AG08396 (cell line): ENCODE data around the gene MAML1.

Source experiments
- DNase-seq: peaks from one replicate; pipeline ENCODE4 v3.0.0; 2012; ENCODE audit warnings: low spot score, mixed read lengths

Gene MAML1

DNA sequence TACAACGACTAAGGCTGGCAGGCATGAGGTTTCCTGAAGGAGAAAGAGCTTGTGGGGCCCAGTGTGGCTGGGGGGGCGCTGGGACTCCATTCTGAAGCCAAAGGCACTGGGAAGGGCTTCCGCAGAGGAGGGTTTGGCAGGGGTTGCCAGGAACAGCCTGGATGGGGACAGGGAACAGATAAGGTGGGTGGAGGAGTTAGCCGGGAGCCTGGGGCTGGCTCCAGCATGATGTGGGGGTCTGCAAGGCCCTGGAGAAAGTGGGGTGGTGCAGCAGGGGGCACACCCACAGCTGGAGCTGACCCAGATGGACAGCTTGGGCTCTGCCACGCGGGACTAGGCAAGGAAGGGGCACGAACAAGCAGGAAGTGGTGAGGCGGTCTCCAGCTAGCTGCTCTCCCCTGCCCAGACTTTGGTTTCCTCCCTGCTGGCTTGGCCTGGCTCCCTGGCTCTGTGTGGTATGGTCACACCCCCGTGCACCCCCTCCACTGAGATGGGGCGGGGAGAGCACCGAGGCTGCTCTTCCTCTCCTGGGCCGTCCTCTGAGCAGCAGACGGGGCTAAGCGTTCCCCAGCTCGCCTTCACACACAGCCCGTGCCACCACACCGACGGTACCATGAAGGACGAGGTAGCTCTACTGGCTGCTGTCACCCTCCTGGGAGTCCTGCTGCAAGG lies 61.0 kb downstream of the MAML1 start, which contains the start of gene LTC4S:
Gene LTC4S, plus strand, starts transcription at position 519 of the 672 bp plus-strand sequence. Its CDS starts 95 bp downstream, at position 614.
- DNase-seq: peak; percentile 68

DNA sequence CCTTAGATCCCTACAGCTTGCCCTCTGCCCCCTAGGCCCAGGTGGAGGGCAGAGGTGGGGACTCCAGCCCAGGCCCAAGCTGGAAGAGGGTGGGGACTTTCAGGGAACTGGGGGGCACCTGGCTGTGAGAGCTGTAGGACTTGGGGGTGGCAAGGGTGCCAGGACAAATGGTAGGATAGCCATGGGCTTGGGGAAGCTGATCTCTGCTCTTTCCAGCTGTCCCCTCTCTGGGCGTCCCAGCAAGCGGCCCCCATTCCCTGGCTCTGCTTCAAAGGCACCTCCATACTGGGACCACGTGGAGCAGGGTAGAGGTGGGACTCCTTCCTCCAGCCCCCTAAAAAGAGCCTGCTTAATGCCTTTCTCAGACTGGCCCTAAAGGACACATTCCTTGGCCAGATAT lies 61.5 kb downstream of the MAML1 start:
- DNase-seq: no peak

DNA sequence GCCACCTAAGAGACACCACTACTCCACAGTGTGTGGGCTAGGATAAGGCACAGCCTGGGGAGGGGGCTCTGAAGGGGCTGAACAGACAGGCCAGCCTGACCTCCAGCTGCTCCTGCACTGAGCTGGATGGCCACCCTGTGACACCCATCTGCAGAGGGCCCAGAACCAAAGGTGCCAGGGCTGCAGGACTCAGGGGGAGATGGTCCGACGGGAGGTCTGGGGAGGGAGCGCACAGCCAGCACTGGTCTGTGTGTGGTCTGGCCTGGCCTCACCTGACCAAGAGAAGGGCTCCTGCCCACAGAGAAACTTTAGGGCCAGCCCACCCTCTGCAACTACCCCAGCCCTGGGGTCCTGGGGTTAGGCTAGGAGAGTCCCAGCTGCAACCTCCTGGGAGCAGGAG lies 62.0 kb downstream of the MAML1 start:
- DNase-seq: no peak

DNA sequence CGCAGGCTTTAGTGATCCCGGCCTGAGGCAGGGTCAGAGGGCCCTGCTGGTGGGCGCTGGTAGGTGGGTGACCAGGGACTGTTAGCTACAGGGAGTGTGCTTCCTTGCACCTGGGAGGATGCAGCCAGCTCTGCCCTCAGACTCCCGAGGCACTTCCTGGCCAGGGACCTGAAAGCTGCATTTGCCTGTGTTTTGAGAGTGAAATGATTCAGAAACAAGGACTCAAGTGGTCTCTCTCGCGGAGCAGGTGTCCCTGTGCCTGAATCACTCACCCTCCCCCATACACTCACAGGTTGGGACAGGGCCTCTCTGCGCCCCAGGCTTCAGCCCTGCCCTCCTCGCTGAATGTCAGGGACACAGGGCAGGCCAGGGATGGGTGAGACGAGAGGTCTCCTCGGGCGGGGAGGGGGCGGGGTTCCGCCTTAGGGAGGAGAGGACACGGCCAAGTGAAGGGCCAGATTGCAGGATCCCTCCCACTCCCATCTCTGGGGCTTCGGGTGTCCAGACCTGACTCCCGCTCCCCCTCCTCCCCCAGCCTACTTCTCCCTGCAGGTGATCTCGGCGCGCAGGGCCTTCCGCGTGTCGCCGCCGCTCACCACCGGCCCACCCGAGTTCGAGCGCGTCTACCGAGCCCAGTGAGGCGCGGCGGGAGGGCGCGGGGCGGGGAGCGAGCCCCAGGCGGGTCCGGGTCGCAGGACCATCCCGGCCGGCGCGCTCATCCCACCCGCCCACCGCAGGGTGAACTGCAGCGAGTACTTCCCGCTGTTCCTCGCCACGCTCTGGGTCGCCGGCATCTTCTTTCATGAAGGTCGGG lies 62.6 kb downstream of the MAML1 start:
- no peak for DNase-seq

DNA sequence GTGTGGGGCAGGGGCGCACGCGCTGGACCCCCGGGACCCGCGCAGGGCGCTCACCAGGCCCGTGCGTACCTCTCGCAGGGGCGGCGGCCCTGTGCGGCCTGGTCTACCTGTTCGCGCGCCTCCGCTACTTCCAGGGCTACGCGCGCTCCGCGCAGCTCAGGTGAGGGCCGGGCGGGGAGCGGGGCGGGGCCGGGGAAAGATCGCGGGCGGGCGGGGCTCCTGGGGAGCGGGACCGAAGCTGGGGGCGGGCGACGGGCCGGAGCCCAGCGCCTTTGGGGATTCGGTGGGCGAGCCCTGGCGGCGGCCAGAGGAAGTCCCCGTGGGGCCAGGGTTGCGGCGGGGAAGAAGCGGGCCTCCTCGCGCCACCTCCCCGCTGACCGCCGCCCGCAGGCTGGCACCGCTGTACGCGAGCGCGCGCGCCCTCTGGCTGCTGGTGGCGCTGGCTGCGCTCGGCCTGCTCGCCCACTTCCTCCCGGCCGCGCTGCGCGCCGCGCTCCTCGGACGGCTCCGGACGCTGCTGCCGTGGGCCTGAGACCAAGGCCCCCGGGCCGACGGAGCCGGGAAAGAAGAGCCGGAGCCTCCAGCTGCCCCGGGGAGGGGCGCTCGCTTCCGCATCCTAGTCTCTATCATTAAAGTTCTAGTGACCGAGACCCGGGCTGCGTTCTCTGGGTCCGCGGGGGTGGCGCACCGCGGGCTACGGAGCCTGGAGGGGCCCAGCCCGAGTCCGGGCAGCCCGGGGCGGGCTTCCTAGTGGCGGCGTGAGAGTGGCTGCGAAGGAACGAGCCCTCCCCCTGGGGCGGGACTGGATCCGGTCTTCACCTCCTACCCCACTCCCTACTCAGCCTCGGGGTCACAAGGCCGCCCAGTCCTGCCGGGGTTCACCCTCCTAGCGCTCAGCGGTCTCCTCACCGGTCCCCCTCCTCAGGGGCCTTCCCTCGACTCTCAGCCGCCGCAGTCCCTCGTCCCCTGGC lies 63.5 kb downstream of the MAML1 start:
- DNase-seq: peak; percentile 91

DNA sequence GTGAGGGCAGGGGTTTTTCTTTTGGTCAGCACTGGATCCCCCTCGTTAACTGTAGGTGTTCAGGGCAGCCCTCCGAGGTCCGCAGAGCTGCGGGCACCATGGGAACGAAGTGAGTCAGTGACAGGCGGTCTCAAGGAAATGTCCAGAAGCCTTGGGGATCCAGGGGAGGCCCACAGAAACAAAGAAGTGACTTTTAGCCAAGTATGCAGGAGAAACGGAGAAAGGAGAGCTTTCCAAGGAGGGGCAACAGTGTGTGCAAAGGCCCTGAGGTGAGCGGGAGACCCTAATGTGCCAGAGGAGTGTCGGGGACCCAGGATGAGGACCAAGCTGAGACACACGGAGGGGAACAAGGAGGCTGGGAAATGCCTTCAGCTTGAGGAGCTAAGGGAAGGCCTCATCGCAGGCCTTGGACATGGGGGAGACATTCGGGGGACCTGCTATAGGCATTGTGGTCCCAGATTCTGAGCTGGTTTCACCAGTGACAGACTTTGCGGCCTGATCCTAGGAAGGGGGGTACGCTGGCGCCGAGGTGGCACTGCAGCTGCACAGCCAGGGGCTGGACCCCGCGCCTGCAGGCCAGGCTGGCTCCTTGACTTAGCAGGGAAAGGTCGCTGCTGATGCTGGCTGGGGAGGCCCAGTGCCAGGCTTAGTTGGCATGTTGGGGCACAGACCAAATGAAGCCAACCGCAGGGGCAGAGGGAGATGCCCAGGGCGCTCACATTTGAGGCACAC lies 64.4 kb downstream of the MAML1 start:
- DNase-seq: no peak

DNA sequence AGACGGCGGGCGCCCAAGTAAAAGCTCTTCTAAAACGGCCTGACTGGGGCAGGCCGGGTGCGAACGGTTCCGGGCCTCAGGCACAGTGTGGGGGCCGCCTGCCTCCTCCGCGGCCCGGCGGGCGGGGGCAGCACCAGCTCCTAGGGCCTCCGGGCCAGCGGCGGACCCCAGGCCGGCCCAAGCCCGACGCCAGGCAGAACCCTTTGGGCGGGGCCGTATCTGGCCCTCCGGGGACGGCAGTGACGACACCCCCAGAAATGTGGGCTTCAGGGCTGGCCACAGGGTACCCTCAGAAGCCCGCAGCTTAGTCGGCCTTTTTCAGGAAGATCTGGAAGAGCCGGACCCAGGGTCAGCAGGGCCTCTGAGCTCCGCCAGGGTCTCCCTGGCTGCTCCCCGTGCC lies 65.1 kb downstream of the MAML1 start:
- DNase-seq: no peak

DNA sequence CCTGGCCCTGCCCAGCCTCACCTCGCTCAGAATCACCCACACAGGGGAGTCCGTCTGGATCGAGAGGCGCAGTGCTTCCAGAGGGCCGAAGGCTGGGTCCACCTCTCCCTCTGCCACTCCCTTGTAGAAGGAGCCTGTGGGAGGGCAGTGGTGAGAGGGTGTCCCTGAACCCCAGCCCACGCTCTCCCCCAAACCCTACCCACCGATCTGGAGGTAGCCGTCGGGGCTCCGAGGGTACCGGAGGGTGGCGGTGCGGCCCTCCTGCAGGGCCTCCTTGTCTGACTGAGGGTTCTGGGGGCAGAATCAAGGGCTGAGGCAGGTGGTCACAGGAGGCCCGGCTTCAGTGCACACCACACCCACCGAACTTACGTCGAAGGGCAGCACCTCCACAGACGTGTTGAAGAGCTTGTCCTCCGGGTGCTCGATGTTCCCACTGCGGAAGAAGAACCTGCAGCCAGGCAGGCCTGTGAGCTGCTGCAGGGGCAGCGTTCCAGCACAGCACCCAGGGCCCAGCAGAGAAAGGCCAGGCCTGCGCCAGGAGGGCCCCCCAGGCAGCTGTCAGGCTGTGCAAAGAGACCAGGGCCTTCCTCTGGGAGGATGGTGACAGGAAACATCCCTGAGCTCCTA lies 65.6 kb downstream of the MAML1 start:
- no peak for DNase-seq

DNA sequence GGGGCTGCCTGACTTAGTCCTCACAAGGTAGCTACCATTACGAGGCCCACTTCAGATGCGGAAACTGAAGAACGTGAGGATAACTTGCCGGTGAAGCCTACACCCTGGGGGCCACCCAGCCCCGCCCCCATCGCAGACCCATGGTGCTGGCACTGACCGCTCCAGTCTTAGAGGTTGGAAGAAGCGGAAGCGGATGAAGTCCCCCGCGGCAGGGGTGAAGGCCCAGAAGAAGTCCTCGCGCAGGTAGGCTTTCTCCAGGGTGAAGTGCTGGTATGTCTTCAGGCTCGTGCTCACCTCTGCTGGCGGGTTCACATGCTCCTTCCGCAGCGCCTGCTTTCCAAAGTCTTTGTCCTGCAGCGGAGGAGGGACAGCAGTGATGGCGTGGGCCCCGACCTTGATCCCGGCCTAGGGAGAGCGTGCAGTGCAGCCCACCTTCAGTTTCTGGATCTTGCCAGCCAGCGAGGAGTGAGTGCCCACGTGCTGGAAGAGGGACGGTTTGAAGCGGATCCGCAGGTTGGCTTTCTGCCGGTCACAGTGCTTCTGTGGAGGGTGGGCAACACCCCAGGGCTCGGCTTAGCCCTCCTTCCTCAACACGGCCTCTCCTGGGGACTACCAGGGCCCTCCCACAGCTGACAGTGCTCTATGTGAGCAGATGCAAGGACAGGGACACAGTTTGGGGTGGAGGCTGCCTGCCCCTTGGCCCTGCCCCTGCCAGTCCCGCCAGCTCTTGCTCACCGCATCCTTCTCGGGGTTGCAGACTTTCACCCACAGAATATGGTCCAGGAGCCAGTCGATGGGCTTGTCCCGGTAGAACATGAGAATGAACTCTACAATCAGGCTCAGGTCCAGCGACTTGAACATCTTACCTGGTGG lies 66.4 kb downstream of the MAML1 start:
- no peak for DNase-seq

DNA sequence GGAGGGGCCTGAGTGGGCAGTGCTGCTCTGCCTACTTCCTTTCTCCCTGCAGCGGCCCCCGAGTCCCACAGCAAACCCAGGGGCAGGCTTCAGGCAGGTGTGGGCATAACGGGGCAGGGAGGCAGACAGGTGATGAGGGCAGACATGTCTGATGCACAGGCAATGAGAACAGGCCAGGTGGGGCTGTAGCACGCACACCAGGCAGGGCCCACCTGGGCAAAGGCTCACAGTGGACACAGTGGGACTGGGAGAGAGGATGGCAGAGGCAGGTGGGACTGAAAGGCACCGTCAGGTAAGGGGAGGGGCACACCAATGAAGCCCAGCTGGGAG lies 67.0 kb downstream of the MAML1 start:
- DNase-seq: no peak

DNA sequence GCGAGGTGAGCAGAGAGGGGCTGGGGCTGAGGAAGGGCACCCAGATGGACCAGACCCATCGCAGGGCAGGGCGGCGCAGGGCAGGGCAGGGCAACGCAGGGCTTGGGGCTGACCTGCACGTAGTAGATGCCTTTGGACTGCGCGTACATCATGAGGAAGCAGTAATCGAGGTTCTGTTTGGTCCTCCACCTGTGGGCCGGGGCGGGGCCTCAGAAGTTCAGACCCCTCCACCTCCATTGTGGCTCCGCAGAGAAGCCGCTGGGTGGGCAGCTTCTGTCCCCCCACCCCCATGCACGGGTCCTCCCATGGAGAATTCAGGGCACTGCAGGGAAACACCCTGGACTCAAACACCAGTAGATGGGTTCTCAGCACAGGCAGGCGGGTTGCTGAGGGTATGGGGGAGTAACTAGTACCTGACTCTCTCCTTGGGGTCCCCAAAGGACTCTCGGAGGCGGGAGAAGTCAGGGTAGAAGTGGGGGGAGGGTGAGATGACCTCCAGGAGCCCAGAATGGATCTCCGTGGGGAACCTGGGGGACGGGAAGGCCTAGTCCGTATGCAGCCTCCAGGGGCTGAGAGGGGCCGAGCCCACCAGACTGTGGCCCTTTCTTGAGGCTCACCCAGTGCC lies 67.6 kb downstream of the MAML1 start:
- no peak for DNase-seq

DNA sequence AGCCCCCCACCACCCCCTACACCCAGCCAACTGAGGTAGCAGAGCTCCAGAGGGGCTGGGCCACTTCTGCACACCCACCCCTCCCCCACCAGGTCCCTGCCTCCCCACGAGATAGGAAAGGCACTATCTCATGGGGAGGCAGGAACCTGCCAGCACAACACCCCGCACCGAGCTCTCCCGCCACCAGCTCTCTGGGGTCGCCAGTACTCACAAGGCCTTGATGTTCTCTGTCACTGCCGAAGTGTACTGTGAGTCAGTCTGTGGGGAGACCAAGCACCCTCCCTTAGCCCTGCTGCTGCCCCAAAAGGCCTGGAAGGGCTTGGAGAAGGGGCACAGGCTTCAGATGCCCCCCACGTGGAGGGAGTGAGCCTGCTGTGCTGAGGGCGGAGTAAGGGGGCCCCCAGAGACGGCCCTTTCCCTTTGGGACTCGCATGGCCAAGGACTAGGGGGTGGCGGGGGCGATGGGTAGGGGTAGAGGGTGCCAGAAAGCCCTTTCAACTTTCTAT lies 68.1 kb downstream of the MAML1 start:
- no peak for DNase-seq

DNA sequence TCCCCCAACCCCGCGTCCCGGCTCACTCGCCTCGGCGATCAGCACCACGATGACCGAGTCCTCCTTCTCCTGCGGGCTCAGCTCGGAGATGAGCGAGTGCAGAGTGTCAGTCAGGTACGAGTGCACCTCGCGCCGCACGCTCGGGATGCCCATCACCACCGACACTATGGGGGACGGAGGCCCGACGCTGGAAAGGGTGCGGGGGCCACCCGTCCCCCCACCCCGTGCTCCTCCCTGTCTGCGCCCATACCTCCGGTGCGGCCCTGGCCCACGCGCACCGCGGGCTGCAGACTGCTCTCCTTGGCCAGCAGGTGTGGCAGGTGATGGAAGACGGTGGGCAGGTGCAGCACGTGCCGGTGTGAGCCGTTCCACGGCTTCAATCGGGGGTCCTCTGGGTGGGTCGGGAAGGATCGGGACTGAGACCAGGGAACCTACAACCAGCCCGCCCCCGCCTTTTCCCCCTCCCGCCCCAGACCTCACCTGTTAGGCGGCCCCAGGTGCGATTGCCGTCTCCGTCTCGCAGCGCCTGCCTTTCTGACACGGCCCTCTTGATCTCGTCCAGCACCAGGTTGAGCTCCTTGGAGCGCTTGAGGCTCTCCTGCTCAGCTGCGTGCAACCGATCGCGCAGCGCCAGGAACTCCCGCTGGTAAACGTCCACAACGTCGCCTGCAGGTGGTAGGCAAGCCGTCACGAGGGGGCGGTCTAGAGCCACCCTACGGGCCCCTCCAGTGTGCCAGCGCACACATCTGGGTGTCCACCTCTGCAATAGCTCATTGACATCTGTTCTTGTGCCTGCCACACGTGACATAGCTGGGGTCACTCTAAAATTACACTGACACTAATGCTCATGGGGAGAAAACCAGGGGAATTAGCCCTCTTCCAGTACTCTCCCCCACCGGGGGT lies 68.9 kb downstream of the MAML1 start:
- peak; percentile 66 for DNase-seq

DNA sequence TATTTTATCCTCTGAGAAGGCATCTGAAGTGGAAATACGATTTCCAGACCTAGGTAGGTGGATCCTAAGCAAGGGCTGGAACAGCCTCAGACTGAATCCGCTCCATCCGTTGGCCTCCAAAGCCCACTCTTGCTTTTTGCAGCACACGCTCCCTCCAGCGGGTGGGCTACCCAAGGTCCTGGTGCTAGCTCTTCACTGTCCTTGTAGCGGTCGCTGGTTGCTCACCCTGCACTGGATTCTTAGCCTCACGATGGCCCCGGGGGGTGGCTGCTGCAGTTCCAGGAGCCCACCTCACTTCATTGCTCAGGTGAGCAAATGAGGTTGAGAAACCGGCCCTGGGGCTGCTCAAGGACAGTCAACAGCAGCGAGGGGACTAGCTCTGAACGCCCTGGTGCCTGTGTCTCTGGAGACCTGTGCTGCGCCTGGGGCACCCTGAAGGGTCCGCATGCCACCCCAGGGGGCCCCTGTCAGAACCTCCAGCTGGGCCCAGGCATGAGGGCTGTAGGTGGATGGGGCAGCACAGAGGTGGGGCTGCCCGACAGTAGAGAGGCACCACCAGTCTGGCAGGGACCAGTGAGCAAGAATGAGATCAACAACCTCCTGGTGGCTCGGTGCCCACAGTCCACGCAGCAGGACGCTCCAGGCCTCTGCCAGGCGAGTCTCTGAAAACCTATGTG lies 69.7 kb downstream of the MAML1 start:
- DNase-seq: no peak

DNA sequence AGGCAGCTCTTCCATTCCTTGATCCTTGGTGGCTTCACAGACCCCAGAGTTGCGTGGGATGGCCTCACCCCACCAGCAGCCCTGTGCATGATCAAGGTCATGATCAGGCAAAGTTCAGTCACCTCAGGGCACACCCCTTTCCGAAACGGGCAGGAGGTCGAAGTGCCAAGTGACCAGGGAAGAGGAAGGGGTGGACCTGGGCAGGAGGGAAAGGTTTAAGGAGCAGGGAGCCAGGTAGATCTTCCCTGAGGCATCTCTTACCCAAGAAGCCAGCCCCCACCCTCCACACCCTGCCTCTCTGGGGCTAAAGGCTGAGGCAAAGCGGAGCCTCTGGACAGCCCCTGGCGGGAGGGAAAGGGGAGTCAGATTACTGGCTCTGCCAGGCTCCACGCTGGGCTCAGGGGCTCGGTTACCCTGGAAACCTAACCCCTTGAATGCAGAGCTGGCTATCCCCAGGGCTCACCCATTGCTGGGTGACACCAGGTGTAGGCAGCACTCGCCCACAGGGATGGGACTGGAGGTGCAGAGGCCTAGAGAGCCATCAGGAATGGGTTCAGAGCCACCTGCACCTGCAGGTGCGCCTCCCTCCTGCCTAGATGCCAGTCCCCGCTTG lies 70.4 kb downstream of the MAML1 start:
- DNase-seq: no peak

DNA sequence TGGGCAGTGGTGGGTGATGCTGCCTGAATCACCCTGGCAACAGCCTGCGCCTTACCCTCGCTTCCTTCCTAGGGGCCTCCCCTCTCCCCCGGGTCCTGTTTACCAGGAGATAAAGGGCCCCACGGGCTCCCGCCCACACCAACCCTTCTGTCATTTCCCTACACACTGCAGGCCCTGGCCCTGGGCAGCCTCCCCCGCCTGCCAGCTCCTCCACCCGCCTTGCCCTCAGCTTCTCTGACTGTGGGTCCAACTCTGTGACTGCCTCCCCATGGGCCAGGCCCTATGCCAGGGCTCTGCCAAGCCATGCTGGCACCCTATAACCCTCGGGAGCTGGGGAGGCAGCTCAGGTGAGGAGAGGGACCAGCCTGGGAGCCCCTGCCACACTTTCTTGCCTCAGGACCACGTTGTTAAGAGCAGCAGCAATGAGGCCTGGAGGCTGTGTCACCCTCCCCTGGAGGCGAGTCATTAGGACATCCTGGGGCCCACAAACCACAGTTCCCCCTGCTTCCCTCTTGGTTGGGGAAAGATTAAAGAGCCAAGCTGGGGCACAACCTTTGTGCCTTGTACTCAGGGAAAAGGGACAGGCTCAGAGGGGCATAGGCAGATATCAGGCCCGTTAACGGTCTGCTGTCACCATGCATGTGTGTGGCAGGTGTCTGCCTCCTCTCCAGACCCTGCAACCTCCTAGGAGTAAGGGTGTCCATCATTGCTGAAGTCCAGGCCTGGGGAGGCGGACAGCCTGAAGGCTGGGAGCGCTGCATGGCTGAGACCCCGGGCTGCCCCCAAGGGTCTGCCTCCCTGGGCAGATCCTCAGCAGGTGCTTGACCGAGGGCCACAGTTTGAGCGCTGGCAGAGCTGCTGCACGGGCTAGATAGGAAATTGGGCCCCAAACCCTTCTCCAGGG lies 71.3 kb downstream of the MAML1 start:
- no peak for DNase-seq

DNA sequence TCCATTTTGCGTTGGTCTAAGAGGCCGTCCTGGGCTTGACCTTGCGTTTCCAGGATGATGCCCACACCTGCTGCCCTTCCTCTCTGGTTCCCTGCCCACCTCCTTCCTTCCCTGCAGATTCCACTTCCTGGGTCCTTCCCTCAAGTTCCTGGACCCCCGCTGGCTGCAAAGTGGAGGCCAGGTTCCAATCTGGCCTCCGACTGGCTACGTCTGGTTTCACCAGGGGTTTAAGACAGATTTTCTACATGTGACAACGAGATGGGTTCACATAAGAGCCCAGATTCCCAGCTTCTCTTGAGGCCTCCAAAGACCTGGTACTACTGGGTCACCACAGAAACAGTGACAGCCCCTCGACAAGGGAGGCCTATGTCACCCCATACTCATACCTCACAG lies 71.9 kb downstream of the MAML1 start:
- no peak for DNase-seq
